HG02943 (cell line): ENCODE measurements around the gene IQCH.

ENCODE experiments used
- ATAC-seq: cut with Tn5 transposase; IDR thresholded peaks from one replicate; pipeline ENCODE4 v1.9.1; 2021; ENCODE audit warnings: mild to moderate bottlenecking, low read depth, moderate library complexity; ENCODE audit not compliant: unreplicated experiment

Gene IQCH

GRCh38 chr15:67549736-67550135 lies 295.1 kb downstream of the IQCH start:
- ATAC-seq: no peak

- ATAC-seq: no peak
These were observed 295.9 kb downstream of the IQCH start for GRCh38 chr15:67550522-67550921.

GRCh38 chr15:67551207-67551743 lies 296.7 kb downstream of the IQCH start:
- ATAC-seq: no peak
